ENCODE measurements around the gene RAD50.

GRCh38 chr5:132607095-132607494 is 50.3 kb downstream of the RAD50 start:
- TF ChIP-seq CTCF (IDR thresholded peaks at IDR 0.05): no peak
- TF ChIP-seq EZH2 (IDR thresholded peaks at IDR 0.05): no peak
- no peak for TF ChIP-seq EZH2phosphoT487 (IDR thresholded peaks at IDR 0.05)
